Measurements from ENCODE around the gene ZNF710.

- TF ChIP-seq CTCF (IDR thresholded peaks at IDR 0.05) (no peak), EP300 (IDR thresholded peaks at IDR 0.05) (no peak)
Observed at GRCh38 chr15:90028376-90028944, 27.3 kb downstream of the ZNF710 start.
